DND-41 (cell line): ENCODE measurements around the gene RAMACL.
"Not testable (repeated sequence)": the region's sequence is repeated elsewhere in the genome, so short reads cannot be mapped to it uniquely, and the experiment has no call there.

ENCODE experiments used
- CTCF ChIP-seq: IDR thresholded peaks from 2 replicates; pipeline ENCODE4 v1.5.1; 2012; ENCODE audit warnings: borderline replicate concordance, low read length, moderate library complexity, mild to moderate bottlenecking; ENCODE audit not compliant: poor library complexity, severe bottlenecking; ENCODE audit errors: extremely low read depth
- EZH2 ChIP-seq: IDR thresholded peaks from 3 replicates; pipeline ENCODE4 v1.6.1; 2012; ENCODE audit warnings: borderline replicate concordance, low read depth, mild to moderate bottlenecking, moderate library complexity, low read length, inconsistent platforms; ENCODE audit not compliant: severe bottlenecking

- not testable (repeated sequence) for TF ChIP-seq CTCF, EZH2
These were observed 47.5 kb downstream of the RAMACL start for GRCh38 chr6:166539011-166539385.
